Activated T-helper 1 cell treated with Interleukin-2 at 50 U/mL for 16 hours (primary cell): Measurements from ENCODE around the gene FRMD6.
"Not testable (repeated sequence)": the region's sequence is repeated elsewhere in the genome, so short reads cannot be mapped to it uniquely, and the experiment has no call there.

Experiments used
- DNase-seq: peaks from one replicate; pipeline ENCODE4 v3.0.0-alpha.2; 2020; ENCODE audit warnings: low read depth

The FRMD6 gene

GRCh38 chr14:51724650-51725049 is 72.9 kb downstream of the FRMD6 start:
- no peak for DNase-seq

- no peak for DNase-seq
Measured at GRCh38 chr14:51725061-51725460, 73.4 kb downstream of the FRMD6 start.

GRCh38 chr14:51726166-51726899 is 74.6 kb downstream of the FRMD6 start:
- no peak for DNase-seq

GRCh38 chr14:51727526-51727925 is 75.8 kb downstream of the FRMD6 start:
- DNase-seq, result no peak

- no peak for DNase-seq
Measured at GRCh38 chr14:51730098-51730497, 78.4 kb downstream of the FRMD6 start.

GRCh38 chr14:51730684-51731083 is 79.0 kb downstream of the FRMD6 start:
- DNase-seq, result no peak

GRCh38 chr14:51732494-51733112 is 80.9 kb downstream of the FRMD6 start:
- no peak for DNase-seq

- DNase-seq, result no peak
Measured at GRCh38 chr14:51733147-51733546, 81.4 kb downstream of the FRMD6 start.

- no peak for DNase-seq
Measured at GRCh38 chr14:51735851-51736250, 84.1 kb downstream of the FRMD6 start.

- DNase-seq, result no peak
Measured at GRCh38 chr14:51738754-51739153, 87.0 kb downstream of the FRMD6 start.

GRCh38 chr14:51743588-51744000 is 91.9 kb downstream of the FRMD6 start:
- no peak for DNase-seq

- DNase-seq, result no peak
Measured at GRCh38 chr14:51744372-51745130, 92.8 kb downstream of the FRMD6 start.

GRCh38 chr14:51746823-51747222 is 95.1 kb downstream of the FRMD6 start:
- DNase-seq, result not testable (repeated sequence)

- no peak for DNase-seq
Measured at GRCh38 chr14:51750542-51750941, 98.8 kb downstream of the FRMD6 start.

GRCh38 chr14:51751611-51752345 is 100.1 kb downstream of the FRMD6 start:
- DNase-seq, result not testable (repeated sequence)

- DNase-seq, result not testable (repeated sequence)
Measured at GRCh38 chr14:51757756-51758155, 106.0 kb downstream of the FRMD6 start.

- DNase-seq, result no peak
Measured at GRCh38 chr14:51759950-51760349, 108.2 kb downstream of the FRMD6 start.

GRCh38 chr14:51765726-51766125 is 114.0 kb downstream of the FRMD6 start:
- DNase-seq, result not testable (repeated sequence)

- DNase-seq, result not testable (repeated sequence)
Measured at GRCh38 chr14:51766586-51766985, 114.9 kb downstream of the FRMD6 start.

GRCh38 chr14:51769261-51769660 is 117.6 kb downstream of the FRMD6 start:
- DNase-seq, result not testable (repeated sequence)

- DNase-seq, result no peak
Measured at GRCh38 chr14:51774209-51774608, 122.5 kb downstream of the FRMD6 start.
